ENCODE measurements around the gene ACTN4.

Gene ACTN4

GRCh38 chr19:38710416-38710702 lies 62.9 kb downstream of the ACTN4 start:
- no peak for DNase-seq

- no peak for DNase-seq
These were observed 63.7 kb downstream of the ACTN4 start for GRCh38 chr19:38710928-38711725.

GRCh38 chr19:38711726-38712153 lies 64.3 kb downstream of the ACTN4 start:
- no peak for DNase-seq

GRCh38 chr19:38712161-38712748 lies 64.8 kb downstream of the ACTN4 start:
- no peak for DNase-seq

GRCh38 chr19:38713227-38713649 lies 65.8 kb downstream of the ACTN4 start:
- DNase-seq, result no peak

- no peak for DNase-seq
These were observed 66.4 kb downstream of the ACTN4 start for GRCh38 chr19:38713865-38714264.

- no peak for DNase-seq
These were observed 66.9 kb downstream of the ACTN4 start for GRCh38 chr19:38714354-38714778.

GRCh38 chr19:38715555-38715954 lies 68.1 kb downstream of the ACTN4 start:
- DNase-seq, result no peak

GRCh38 chr19:38717051-38717450 lies 69.6 kb downstream of the ACTN4 start:
- no peak for DNase-seq

- no peak for DNase-seq
These were observed 70.4 kb downstream of the ACTN4 start for GRCh38 chr19:38717855-38718254.

- DNase-seq, result no peak
These were observed 71.5 kb downstream of the ACTN4 start for GRCh38 chr19:38718747-38719543.

GRCh38 chr19:38719761-38720558 lies 72.5 kb downstream of the ACTN4 start:
- no peak for DNase-seq

- no peak for DNase-seq
These were observed 73.2 kb downstream of the ACTN4 start for GRCh38 chr19:38720559-38721236.

GRCh38 chr19:38721496-38721895 lies 74.0 kb downstream of the ACTN4 start:
- DNase-seq, result no peak

- DNase-seq, result no peak
These were observed 74.7 kb downstream of the ACTN4 start for GRCh38 chr19:38721979-38722773.

GRCh38 chr19:38722947-38723605 lies 75.6 kb downstream of the ACTN4 start:
- DNase-seq, result no peak

GRCh38 chr19:38723606-38723965 lies 76.1 kb downstream of the ACTN4 start:
- no peak for DNase-seq

- no peak for DNase-seq
These were observed 76.8 kb downstream of the ACTN4 start for GRCh38 chr19:38723990-38724854.

- DNase-seq, result no peak
These were observed 78.2 kb downstream of the ACTN4 start for GRCh38 chr19:38725469-38726283.
